HCT116 (cell line): ENCODE results near the gene NUDT22.

Experiments
- EZH2phosphoT487 ChIP-seq: fragments of 200-600 bp; IDR thresholded peaks from 2 replicates; pipeline ENCODE4 v1.6.1; 2018; ENCODE audit warnings: antibody characterized with exemption, borderline replicate concordance
- POLR2A ChIP-seq: IDR thresholded peaks from 2 replicates; pipeline ENCODE4 v1.7.0; 2011; ENCODE audit warnings: borderline replicate concordance; ENCODE audit not compliant: insufficient read depth, insufficient read length; ENCODE audit errors: extremely low read depth

DNA sequence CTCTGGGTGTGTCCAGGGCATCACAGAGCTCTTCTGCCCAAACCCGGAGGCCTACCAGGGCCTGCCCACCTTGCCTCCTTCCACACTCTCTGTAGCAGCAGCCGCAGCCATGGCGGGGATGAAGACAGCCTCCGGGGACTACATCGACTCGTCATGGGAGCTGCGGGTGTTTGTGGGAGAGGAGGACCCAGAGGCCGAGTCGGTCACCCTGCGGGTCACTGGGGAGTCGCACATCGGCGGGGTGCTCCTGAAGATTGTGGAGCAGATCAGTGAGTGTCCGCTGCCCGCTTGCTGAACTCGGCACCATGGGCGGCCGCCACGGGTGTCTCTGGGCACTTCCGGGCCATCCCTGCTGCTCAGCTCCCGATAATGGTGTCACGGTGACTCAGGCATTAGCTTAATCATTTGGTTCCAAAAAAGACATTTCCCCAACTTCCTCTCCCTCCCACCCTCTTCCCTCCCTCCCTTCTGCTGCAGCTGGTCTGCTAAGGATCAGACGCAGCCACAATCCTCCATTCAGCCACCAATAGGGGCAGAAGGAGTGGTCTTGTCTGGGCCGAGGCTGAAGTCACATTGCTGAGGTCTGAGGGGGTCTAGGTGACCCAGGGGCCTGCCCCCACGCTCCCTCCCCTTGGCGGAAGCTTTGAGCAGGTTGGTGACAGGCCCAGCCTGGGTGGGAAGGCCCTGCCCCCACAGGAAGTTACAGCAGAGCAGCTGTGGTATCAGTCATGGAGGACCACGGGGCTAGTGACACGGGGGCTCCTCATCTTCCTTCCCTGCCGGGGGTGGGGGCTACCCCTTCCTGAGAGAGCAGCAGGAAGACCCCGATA lies 18.6 kb upstream of the NUDT22 start:
- TF ChIP-seq POLR2A = no peak
- no peak for TF ChIP-seq EZH2phosphoT487
